GM12878 (cell line): ENCODE data around the gene CALN1. TPM values are rescaled to one million over a fixed set of nuclear protein-coding genes. Genes with fewer than 3 reads are reported as not detected.

ENCODE experiments used
- ATAC-seq: fragments of 200-7000 bp; cut with Tn5 transposase; 3 replicates; pipeline ENCODE4 v1.9.1; 2020; ENCODE audit warnings: mild to moderate bottlenecking, moderate library complexity
- BruUV-seq: library from RNA; stranded (reverse); fragments of 400-500 nt; replicated peaks from 2 replicates; lab custom pipeline; 2021; lab: Mats Ljungman, UMichigan
- CTCF ChIA-PET: fragments of 300-600 bp; sonication (Branson Sonifier 250); formaldehyde crosslinking; extraction: SDS; loops from one replicate; lab custom pipeline; 2021; ENCODE audit warnings: inconsistent platforms; lab: Yijun Ruan, JAX
- POLR2A ChIA-PET: fragments of 350-600 bp; formaldehyde crosslinking; extraction: SDS; loops from one replicate; lab custom pipeline; 2021; ENCODE audit warnings: inconsistent platforms; lab: Charles Lee
- RAD21 ChIA-PET: fragments of 300-600 bp; sonication (Branson Sonifier 250); formaldehyde crosslinking; loops from one replicate; lab custom pipeline; 2023; ENCODE audit warnings: antibody characterized with exemption; ENCODE audit not compliant: unreplicated experiment; lab: Charles Lee
- SMC1A ChIA-PET: fragments of 300-600 bp; sonication (Branson Sonifier 250); formaldehyde crosslinking; loops from one replicate; lab custom pipeline; 2023; ENCODE audit not compliant: unreplicated experiment, uncharacterized antibody; lab: Charles Lee
- DNase-seq: peaks from one replicate; pipeline ENCODE4 v3.0.0-alpha.2; 2011; ENCODE audit warnings: low read depth, low spot score
- FAIRE-seq: peaks from 3 replicates; lab custom pipeline; 2011; peaks lifted over from hg19 to GRCh38; lab: Jason Lieb, UNC
- H2AFZ ChIP-seq: 2 replicates; pipeline ENCODE4 v1.6.0; 2011; ENCODE audit warnings: low read depth, low read length, control low read depth; ENCODE audit not compliant: control insufficient read depth
- H3K27ac ChIP-seq: 2 replicates; pipeline ENCODE4 v1.5.1; 2011; ENCODE audit warnings: control low read depth; ENCODE audit not compliant: control insufficient read depth, insufficient read depth
- H3K27me3 ChIP-seq, 2 experiments: replicated peaks in 1 of 2; 2 replicates each; pipeline versions ENCODE4 v1.6.0 to v1.6.1; 2011; ENCODE audit warnings: low read length in 1 of 2; ENCODE audit not compliant: control insufficient read depth in 2 of 2, insufficient read depth in 2 of 2
- H3K36me3 ChIP-seq, 2 experiments: 2 replicates each; pipeline ENCODE4 v1.5.1; 2011; ENCODE audit warnings: low read length in 1 of 2; ENCODE audit not compliant: control insufficient read depth in 2 of 2, insufficient read depth in 2 of 2
- H3K4me1 ChIP-seq: 2 replicates; pipeline ENCODE4 v1.6.1; 2011; ENCODE audit warnings: mild to moderate bottlenecking, low read length, moderate library complexity, mixed read lengths; ENCODE audit not compliant: control insufficient read depth, insufficient read depth
- H3K4me2 ChIP-seq: 2 replicates; pipeline ENCODE4 v1.6.0; 2011; ENCODE audit warnings: control low read depth; ENCODE audit not compliant: control insufficient read depth, insufficient read depth
- H3K4me3 ChIP-seq: fragments of 200-600 bp; sonication (generic); 2 replicates; pipeline ENCODE4 v1.5.1; 2016
- H3K79me2 ChIP-seq: 2 replicates; pipeline ENCODE4 v1.6.0; 2011; ENCODE audit warnings: low read length; ENCODE audit not compliant: control insufficient read depth, insufficient read depth
- H3K9ac ChIP-seq: 2 replicates; pipeline ENCODE4 v1.8.0; 2011; ENCODE audit warnings: low read length, control low read depth, mixed read lengths; ENCODE audit not compliant: control insufficient read depth, insufficient read depth
- H3K9me3 ChIP-seq: replicated peaks from 3 replicates; pipeline ENCODE4 v1.5.1; 2011; ENCODE audit warnings: mild to moderate bottlenecking, low read length; ENCODE audit not compliant: control insufficient read depth, insufficient read depth
- H4K20me1 ChIP-seq: 2 replicates; pipeline ENCODE4 v1.6.0; 2011; ENCODE audit not compliant: control insufficient read depth, insufficient read depth
- EGR1 ChIP-seq, 2 experiments: IDR thresholded peaks; 1 replicate in 1 of 2; 2 replicates in 1 of 2; pipeline ENCODE4 v1.6.1; 2011 to 2012; ENCODE audit warnings: low read depth in 2 of 2, low read length in 2 of 2, borderline replicate concordance in 1 of 2, mild to moderate bottlenecking in 1 of 2, moderate library complexity in 1 of 2
- ETV6 ChIP-seq, 2 experiments: fragments of 450-650 bp in 1 of 2; IDR thresholded peaks in 1 of 2; conservative IDR thresholded peaks in 1 of 2; 2 replicates each; pipeline ENCODE4 v1.6.1; 2014; ENCODE audit warnings: antibody characterized with exemption in 1 of 2, borderline replicate concordance in 1 of 2, low read depth in 1 of 2, mild to moderate bottlenecking in 1 of 2, moderate library complexity in 1 of 2
- HDAC6 ChIP-seq: fragments of 200-600 bp; sonication (generic); IDR thresholded peaks from one replicate; pipeline ENCODE4 v1.8.0; 2017; ENCODE audit warnings: antibody characterized with exemption; ENCODE audit not compliant: unreplicated experiment
- JUNB ChIP-seq: IDR thresholded peaks from 2 replicates; pipeline ENCODE4 v1.6.1; 2016; ENCODE audit warnings: antibody characterized with exemption, mild to moderate bottlenecking
- KLF5 ChIP-seq: fragments of 450-650 bp; IDR thresholded peaks from 2 replicates; pipeline ENCODE4 v1.6.1; 2014; ENCODE audit warnings: mild to moderate bottlenecking; ENCODE audit not compliant: partially characterized antibody
- MTA2 ChIP-seq: fragments of 450-650 bp; IDR thresholded peaks from 2 replicates; pipeline ENCODE4 v1.6.1; 2016; ENCODE audit warnings: low read depth, mild to moderate bottlenecking, moderate library complexity
- NR2C1 ChIP-seq: fragments of 450-650 bp; IDR thresholded peaks from 2 replicates; pipeline ENCODE4 v1.6.1; 2017; ENCODE audit warnings: antibody characterized with exemption, mild to moderate bottlenecking, moderate library complexity
- PAX5 ChIP-seq: IDR thresholded peaks from 2 replicates; pipeline ENCODE4 v1.6.1; 2011; ENCODE audit warnings: low read depth, low read length, borderline replicate concordance
- PML ChIP-seq: IDR thresholded peaks from 2 replicates; pipeline ENCODE4 v1.6.1; 2012; ENCODE audit warnings: low read length, inconsistent platforms
- RELA ChIP-seq: fragments of 450-650 bp; IDR thresholded peaks from 2 replicates; pipeline ENCODE4 v1.8.0; 2014; ENCODE audit warnings: borderline replicate concordance; ENCODE audit not compliant: partially characterized antibody
- SREBF1 ChIP-seq: IDR thresholded peaks from 2 replicates; pipeline ENCODE4 v1.6.1; 2012; ENCODE audit warnings: mild to moderate bottlenecking, low read length
- SUPT20H ChIP-seq: IDR thresholded peaks from 2 replicates; pipeline ENCODE4 v1.6.1; 2011; ENCODE audit warnings: low read depth, mild to moderate bottlenecking, low read length, moderate library complexity, borderline replicate concordance; ENCODE audit not compliant: control insufficient read depth
- ZNF217 ChIP-seq: fragments of 450-650 bp; IDR thresholded peaks from 2 replicates; pipeline ENCODE4 v1.6.1; 2017; ENCODE audit warnings: antibody characterized with exemption, mild to moderate bottlenecking
- ZZZ3 ChIP-seq: IDR thresholded peaks from 2 replicates; pipeline ENCODE4 v1.6.1; 2011; ENCODE audit warnings: low read depth; ENCODE audit not compliant: control insufficient read depth, insufficient read length
- WGBS: methylation state at CpG from one replicate; pipeline ENCODE4 v1.1.6; 2016; ENCODE audit warnings: low lambda C conversion rate; ENCODE audit not compliant: insufficient replicate concordance, insufficient coverage; ENCODE audit errors: missing lambda C conversion rate; 5-methylcytosine and 5-hydroxymethylcytosine counted together
- in situ Hi-C: fragments of 300-500 bp; cut with MboI; formaldehyde crosslinking; loops from 9 replicates; pipeline ENCODE4 v1.14.3; 2018; ENCODE audit warnings: mixed read lengths
- intact Hi-C: fragments of 100-400 bp; cut with micrococcal nuclease; formaldehyde crosslinking; loops from one replicate; pipeline ENCODE4 v1.14.2; 2022; ENCODE audit not compliant: unreplicated experiment
- polyA plus RNA-seq, 11 experiments: library from polyadenylated mRNA; depleted of rRNA in 4 of 11; unstranded in 6 of 11; stranded (reverse) in 5 of 11; fragments of >200 nt; fragmentation: Nextera tagmentation in 4 of 11; fragmentation: Illumina TruSeq in 1 of 11; extraction: Ambion mirVana in 4 of 11; extraction: Trizol in 1 of 11; gene quantifications; 1 replicate in 1 of 11; 2 replicates in 10 of 11; pipeline versions ENCODE4 v1.2.1 to v1.2.3, GENCODE V29; 2011 to 2016; ENCODE audit warnings: inconsistent platforms in 2 of 11, missing spikeins in 2 of 11, low read depth in 1 of 11
- total RNA-seq, 4 experiments: library from RNA; depleted of rRNA in 3 of 4; stranded (reverse); fragments of >200 nt in 3 of 4; fragmentation: Illumina TruSeq in 1 of 4; extraction: Trizol in 1 of 4; gene quantifications; 2 replicates each; pipeline versions ENCODE4 v1.2.1 to v1.2.3, GENCODE V29; 2013 to 2021
- TF ChIP-seq, protein P1 (sequence below): fragments of 450-650 bp; IDR thresholded peaks from 2 replicates; pipeline ENCODE4 v1.6.1; 2018; ENCODE audit warnings: mild to moderate bottlenecking, low read depth, moderate library complexity; ENCODE audit not compliant: partially characterized antibody
- TF ChIP-seq, protein P2 (sequence below): fragments of 450-650 bp; IDR thresholded peaks from 2 replicates; pipeline ENCODE4 v1.6.1; 2017; ENCODE audit warnings: mild to moderate bottlenecking, low read depth, inconsistent platforms; ENCODE audit not compliant: poor library complexity, severe bottlenecking
- TF ChIP-seq, protein P3 (sequence below): IDR thresholded peaks from 2 replicates; pipeline ENCODE4 v1.6.1; 2012; ENCODE audit warnings: low read length, inconsistent platforms

The CALN1 gene
- total and polyA plus RNA-seq, 10 of the 15 experiments (the other 5 are each of a cell fraction or from before 2014, with no cell fraction given) = 0.48 to 15.3 (median 1.6) TPM

DNA sequence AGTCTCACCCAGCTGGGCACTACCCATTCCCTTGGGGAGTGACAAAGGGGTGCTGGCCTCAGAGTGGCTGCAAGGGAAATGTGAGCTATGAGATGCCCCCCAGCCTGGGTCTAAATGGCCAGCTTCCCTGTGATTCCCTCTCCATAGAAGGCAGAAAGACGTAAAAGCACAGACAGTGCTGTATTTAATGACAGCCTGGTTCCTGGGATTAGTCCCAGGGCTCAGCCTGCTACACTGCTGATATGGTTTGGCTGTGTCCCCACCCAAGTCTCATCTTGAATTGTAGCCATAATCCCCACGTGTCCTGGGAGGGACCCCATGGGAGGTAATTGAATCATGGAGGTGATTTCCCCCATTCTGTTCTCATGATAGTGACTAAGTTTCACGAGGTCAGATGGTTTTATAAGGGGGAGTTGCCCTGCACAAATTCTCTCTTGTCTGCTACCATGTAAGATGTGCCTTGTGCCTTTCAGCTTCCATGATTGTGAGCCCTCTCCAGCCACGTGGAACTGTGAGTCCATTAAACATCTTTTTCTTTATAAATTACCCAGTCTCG, 23.9 kb upstream of the CALN1 start:
- H2AFZ ChIP-seq = no peak overlapping the region
- ATAC-seq (no peak), FAIRE-seq (no peak), DNase-seq (no peak)
- WGBS = 0% methylated on average over 5 of the region's 5 CpGs
- BruUV-seq = no TSS peak
- intact Hi-C loops = no loop called here
- ChIA-PET RAD21 (no interaction called here), POLR2A (no interaction called here), SMC1A (no interaction called here), CTCF (no interaction called here)
- no peaks in the 10 kb centered on the region; the same call in 2 of the 3 replicates for H3K9me3 ChIP-seq
- no peak overlapping the region for H3K4me2 ChIP-seq
- H3K4me1 ChIP-seq = no peaks in the 10 kb centered on the region
- no peaks in the 10 kb centered on the region for H3K36me3 ChIP-seq
- no peaks in the 10 kb centered on the region for H3K27me3 ChIP-seq
- in situ Hi-C loops = no loop called here
- no peak overlapping the region for H3K4me3 ChIP-seq
- H3K27ac ChIP-seq = no peak overlapping the region
- no peak overlapping the region for H3K9ac ChIP-seq
- H4K20me1 ChIP-seq = no peaks in the 10 kb centered on the region
- no peaks in the 10 kb centered on the region for H3K79me2 ChIP-seq
- TF ChIP-seq, protein P1, sequence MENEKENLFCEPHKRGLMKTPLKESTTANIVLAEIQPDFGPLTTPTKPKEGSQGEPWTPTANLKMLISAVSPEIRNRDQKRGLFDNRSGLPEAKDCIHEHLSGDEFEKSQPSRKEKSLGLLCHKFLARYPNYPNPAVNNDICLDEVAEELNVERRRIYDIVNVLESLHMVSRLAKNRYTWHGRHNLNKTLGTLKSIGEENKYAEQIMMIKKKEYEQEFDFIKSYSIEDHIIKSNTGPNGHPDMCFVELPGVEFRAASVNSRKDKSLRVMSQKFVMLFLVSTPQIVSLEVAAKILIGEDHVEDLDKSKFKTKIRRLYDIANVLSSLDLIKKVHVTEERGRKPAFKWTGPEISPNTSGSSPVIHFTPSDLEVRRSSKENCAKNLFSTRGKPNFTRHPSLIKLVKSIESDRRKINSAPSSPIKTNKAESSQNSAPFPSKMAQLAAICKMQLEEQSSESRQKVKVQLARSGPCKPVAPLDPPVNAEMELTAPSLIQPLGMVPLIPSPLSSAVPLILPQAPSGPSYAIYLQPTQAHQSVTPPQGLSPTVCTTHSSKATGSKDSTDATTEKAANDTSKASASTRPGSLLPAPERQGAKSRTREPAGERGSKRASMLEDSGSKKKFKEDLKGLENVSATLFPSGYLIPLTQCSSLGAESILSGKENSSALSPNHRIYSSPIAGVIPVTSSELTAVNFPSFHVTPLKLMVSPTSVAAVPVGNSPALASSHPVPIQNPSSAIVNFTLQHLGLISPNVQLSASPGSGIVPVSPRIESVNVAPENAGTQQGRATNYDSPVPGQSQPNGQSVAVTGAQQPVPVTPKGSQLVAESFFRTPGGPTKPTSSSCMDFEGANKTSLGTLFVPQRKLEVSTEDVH = no peak
- no peak for TF ChIP-seq JUNB
- TF ChIP-seq NR2C1 = no peak
- TF ChIP-seq ZNF217 = no peak
- TF ChIP-seq MTA2 = no peak
- TF ChIP-seq, protein P2, sequence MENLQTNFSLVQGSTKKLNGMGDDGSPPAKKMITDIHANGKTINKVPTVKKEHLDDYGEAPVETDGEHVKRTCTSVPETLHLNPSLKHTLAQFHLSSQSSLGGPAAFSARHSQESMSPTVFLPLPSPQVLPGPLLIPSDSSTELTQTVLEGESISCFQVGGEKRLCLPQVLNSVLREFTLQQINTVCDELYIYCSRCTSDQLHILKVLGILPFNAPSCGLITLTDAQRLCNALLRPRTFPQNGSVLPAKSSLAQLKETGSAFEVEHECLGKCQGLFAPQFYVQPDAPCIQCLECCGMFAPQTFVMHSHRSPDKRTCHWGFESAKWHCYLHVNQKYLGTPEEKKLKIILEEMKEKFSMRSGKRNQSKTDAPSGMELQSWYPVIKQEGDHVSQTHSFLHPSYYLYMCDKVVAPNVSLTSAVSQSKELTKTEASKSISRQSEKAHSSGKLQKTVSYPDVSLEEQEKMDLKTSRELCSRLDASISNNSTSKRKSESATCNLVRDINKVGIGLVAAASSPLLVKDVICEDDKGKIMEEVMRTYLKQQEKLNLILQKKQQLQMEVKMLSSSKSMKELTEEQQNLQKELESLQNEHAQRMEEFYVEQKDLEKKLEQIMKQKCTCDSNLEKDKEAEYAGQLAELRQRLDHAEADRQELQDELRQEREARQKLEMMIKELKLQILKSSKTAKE = no peak
- no peak for TF ChIP-seq SREBF1
- no peak for TF ChIP-seq EGR1 (IDR thresholded peaks at IDR 0.05; ENCODE audit: borderline replicate concordance in 1 of 2, low read depth in 2 of 2, low read length in 2 of 2)
- no peak for TF ChIP-seq PML
- no peak for TF ChIP-seq RELA
- TF ChIP-seq ETV6 (conservative IDR thresholded peaks at IDR 0.05 in 1 of 2, IDR thresholded peaks at IDR 0.05 in 1 of 2; ENCODE audit: borderline replicate concordance in 1 of 2, low read depth in 1 of 2) = no peak
- no peak for TF ChIP-seq PAX5
- TF ChIP-seq HDAC6 = no peak
- no peak for TF ChIP-seq ZZZ3
- TF ChIP-seq, protein P3, sequence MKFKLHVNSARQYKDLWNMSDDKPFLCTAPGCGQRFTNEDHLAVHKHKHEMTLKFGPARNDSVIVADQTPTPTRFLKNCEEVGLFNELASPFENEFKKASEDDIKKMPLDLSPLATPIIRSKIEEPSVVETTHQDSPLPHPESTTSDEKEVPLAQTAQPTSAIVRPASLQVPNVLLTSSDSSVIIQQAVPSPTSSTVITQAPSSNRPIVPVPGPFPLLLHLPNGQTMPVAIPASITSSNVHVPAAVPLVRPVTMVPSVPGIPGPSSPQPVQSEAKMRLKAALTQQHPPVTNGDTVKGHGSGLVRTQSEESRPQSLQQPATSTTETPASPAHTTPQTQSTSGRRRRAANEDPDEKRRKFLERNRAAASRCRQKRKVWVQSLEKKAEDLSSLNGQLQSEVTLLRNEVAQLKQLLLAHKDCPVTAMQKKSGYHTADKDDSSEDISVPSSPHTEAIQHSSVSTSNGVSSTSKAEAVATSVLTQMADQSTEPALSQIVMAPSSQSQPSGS = no peak
- no peak for TF ChIP-seq SUPT20H
- TF ChIP-seq KLF5 = no peak
